Ureter (tissue), 1 donor: ENCODE results near the gene LGI2. TPM values are rescaled to one million over a fixed set of nuclear protein-coding genes. Genes with fewer than 3 reads are reported as not detected.
A peak's percentile ranks its signal among the peaks of the same experiment; 100 is the strongest.

Source experiments
- DNase-seq: peaks from one replicate; pipeline ENCODE4 v3.0.0-alpha.2; 2020; ENCODE audit warnings: low spot score
- total RNA-seq: library from RNA; stranded (reverse); gene quantifications from one replicate; pipeline ENCODE4 v1.2.4, GENCODE V29; 2023
- donor health status: DM: yes; HTN: yes; CAD: no.

The LGI2 gene
- total RNA-seq, 1 donor from 2014 or later, result 1.5 TPM

DNA sequence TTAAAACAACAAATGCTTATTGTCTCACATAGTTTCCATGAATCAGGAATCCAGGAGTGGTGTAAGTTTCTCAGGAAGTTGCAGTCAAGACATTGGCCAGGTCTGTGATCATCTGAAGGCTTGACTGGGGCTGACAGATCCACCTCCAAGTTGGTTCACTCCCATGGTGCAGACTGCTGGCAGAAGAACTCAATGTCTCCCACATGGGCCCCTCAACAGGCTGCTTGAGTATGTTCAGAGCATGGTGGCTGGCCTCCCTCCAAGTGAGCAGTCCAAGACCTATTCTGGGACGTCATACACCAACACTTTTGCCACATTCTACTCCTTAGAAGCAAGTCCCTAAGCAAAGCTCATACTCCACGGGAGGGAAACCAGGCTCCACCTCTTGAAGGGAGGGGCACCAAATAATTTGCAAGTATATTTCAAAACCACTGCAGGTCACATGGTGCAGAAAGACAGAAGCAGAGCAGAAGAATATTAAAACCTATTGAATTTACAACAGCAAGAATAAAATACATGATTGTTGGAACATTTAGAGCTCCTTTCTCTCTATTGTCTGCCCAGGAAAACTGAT, 35.3 kb downstream of the LGI2 start:
- no peak for DNase-seq

DNA sequence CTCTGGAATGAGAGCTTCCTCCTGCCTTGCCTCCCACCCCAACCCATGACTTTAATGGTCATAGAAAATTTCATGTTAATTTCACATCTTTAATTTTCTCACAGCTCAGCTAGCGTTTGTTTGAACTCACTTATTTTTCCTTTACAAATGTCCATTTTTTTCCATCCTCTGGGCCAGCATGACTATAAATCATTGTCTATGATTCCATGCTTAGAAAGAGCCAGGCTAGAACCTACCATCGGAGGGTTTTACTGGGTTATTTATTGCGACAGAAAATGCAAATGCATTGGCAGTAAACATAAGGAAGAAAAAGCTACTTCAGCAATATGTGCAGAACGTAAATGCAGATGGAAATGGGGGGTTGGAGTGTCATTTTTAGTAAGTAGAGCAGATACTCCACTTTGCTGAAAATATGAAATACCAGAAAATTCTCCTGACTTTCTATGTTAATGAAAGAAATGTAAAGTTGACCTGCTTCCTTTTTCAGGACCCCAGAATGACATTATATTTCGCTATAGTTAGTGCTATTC, 37.1 kb downstream of the LGI2 start:
- no peak for DNase-seq

DNA sequence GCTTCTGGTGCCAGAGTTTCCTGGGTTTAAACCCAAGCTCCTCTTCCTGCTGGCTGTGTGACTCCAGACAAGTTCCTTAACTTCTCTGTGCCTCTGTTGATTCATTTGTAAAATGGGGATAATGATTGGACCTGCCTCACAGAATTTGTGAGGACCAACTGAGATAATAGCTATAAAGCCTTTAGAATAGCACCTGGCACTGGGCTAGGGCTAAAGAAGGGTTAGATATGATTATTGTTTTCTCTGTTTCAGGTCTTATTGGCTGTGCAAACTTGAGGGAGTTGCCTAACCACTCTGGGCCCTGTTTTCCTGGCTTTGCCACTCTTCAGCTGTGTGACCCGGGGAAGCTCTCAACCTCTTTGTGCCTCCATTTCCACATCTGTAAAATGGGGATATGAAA, 37.8 kb downstream of the LGI2 start:
- DNase-seq, result no peak

GRCh38 chr4:24991015-24991414, 39.7 kb downstream of the LGI2 start:
- DNase-seq, result no peak

DNA sequence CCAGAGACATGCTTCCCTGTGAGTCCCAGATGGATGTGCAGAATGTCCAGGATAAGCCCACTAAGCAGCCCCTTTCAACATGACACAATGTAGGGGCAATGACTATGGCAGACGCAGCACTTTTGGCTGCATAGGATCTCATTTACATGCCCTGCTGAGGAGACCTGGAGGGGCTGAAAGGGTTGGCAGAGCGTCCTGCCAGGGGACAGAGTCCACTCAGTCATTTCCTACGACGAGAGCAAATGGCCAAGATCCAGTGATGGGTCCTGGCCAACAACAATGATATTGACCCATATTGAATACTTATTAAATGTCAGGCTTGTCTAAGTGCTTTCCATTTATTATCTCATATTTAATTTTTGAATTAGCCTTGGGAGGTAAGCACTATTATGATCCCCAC, 41.4 kb downstream of the LGI2 start:
- no peak for DNase-seq

GRCh38 chr4:24988776-24989175, 42.0 kb downstream of the LGI2 start:
- no peak for DNase-seq

- no peak for DNase-seq
Observed at GRCh38 chr4:24984602-24985532, 45.9 kb downstream of the LGI2 start.

- no peak for DNase-seq
Observed at GRCh38 chr4:24980740-24981139, 50.0 kb downstream of the LGI2 start.

DNA sequence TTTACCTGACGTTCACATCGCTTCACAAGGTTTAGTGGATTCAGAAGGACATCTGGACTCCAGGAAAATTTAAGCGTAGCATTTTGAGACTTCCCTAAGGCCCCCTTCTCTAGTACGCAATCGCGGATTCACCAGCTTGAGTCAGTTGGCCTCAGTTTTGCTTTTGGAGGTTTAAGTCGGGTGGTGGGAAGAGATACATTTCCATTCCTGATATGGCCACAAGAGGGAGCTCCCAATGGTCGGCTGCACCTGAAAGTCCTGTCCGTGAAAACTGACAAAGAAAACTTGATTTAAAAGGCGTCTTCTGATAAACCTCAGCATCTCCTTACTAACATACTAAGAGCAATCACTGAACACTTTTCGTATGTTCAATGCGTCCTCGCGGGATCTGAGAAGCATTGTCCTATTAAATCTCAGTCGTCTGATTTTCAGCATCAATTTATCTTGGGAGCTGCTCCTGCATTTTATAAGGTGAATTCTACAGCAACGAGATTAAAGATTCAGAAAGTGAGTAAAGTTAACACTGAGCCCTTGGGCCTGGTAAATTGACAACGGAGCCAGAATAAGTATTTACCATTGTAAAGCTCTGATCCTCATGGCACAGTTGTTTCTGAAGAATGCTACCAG, 50.6 kb downstream of the LGI2 start:
- peak; percentile 61 for DNase-seq

- DNase-seq, result no peak
Observed at GRCh38 chr4:24979554-24979953, 51.2 kb downstream of the LGI2 start.

GRCh38 chr4:24978291-24979075, 52.3 kb downstream of the LGI2 start:
- no peak for DNase-seq

- no peak for DNase-seq
Observed at GRCh38 chr4:24975510-24975909, 55.2 kb downstream of the LGI2 start.

DNA sequence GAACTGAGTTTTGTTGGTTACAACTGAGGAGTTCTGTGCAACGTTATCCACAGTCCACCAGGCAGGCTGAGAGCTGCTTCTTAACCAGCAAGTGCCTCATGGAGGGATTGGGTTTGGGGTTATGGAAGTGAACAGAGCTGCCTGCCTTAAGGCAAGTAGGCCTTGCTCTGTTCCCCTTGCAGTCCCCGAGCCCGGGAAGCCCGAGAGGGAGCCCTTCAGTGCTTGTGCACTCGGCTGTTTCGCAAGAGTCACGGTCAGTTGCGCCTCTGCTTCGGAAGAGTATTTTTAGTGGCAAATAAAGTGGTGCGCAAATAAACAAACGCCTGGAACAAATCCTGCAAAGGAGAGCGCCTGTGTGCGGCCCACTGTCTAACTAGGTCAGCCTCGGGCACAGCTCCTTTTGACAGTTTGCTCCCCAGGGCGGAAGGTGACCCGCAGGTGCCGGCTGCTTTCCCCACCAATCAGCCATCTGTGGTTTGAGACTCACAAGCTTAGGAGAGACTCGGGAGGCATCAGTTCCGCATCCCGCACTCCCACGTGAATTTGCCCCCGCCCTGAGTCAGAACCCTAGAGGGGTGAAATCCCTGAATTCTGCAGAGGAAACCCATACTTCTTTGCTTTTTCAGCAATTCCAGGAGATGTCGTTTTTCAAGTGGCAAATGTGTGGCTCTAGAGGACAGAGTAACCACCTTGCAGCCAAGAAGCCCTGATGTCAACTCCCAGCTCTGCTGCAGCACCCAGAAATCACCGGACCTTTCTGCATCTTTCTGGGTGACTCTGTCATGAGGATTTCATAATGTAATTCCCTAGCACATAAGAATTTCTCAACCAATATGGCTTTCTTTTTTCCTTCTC, 56.8 kb downstream of the LGI2 start:
- DNase-seq, result peak; percentile 50

DNA sequence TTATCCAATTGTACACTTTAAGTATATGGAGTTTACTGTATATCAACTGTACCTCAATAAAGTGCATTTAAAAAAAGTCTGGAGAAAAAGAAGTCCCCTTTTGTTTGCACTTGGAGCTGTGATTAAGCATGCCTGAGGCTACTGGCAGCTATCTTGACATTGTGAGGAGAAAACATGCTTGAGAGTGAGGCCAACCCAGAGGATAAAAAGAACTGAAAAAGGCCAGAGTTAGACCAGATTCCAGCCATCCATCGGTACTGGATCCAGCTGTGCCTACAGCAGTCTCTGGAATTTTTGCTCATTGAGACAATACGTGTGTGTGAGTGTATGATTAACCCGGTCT, 57.4 kb downstream of the LGI2 start:
- no peak for DNase-seq

DNA sequence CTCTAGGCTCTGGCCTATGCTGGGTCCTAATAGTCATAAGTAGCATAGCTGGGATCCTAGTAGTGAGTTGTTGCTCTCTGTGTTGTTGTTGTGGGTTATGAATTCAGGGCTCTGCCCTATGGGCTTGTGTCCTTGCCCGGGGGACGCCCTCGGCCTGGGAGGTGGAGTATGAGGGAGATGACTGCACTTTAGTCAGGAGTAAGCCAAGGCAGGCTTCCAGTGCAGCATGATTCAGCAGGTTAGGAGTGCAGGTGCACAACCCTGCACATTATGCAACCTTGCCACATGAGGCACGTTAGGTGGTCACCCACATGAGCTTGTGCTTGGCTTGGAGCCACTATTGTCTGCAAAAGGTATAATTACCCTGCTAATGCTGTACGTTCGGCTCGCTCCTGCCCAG, 59.6 kb downstream of the LGI2 start:
- DNase-seq, result no peak

DNA sequence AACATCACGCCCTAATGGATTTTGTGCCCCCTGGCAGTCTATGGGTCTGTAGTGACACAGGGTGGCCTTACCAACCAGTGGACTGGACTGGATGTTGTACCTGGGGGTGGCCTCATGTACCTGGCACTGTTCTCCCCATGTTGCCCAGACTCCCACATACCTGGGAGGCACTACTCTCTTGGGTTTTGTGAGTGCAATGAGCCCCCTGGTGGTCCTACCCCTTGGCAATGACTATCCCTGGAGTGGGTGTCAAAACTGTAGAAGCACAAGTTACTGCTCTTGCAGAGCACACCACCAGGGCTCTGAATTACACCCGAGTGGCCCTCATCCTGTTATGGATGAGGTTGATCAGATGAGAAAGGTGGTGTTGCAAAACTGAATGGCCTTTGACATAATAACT, 60.1 kb downstream of the LGI2 start:
- DNase-seq, result no peak

GRCh38 chr4:24970191-24970590, 60.6 kb downstream of the LGI2 start:
- DNase-seq, result no peak

DNA sequence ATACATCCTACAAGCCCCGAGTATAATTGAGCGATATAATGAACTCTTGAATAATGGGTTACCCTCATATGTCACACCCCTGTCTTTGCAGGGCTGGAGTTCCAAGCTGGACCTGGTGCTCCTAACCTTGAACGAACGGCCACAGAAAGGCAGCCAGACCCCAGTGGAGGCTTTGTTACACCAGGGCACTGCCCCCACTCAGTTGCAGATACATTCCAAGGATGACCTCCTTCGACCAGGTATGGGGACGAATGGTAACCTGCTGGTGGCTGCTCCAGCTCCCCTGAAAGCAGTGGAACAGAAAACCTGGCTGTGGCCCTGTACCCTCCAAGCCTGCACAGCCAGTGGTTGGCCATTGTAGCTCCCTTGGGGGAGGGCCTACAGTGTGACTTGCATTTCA, 61.3 kb downstream of the LGI2 start:
- DNase-seq, result no peak

DNA sequence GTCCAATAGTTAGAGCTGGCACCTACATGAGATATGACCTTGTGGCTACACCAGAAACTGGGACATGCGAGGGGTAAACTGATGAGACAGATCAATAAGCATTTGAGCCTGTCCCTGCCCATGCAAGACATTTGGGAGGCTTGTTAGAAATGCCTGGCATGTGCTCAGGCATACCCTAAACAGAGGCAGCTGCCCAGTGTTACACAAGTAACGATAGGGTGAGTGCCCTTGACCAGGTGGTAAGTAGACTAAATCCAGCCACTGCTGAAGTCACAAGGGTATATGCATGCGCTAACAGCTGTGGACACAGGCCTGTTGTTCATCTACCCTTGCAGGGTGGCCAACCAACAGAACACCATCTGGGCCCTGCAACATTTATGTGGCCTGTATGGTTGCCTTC, 61.8 kb downstream of the LGI2 start:
- no peak for DNase-seq

- DNase-seq, result no peak
Observed at GRCh38 chr4:24968278-24968677, 62.5 kb downstream of the LGI2 start.

- DNase-seq, result no peak
Observed at GRCh38 chr4:24967346-24967745, 63.4 kb downstream of the LGI2 start.
